ENCODE results near the gene PCDH7. TPM values are rescaled to one million over a fixed set of nuclear protein-coding genes. Genes with fewer than 3 reads are reported as not detected.

PCDH7 gene
- total RNA-seq, 6 experiments from 2014 or later: 0.02 to 1.1 (median 0.23) TPM; not detected in 1

DNA sequence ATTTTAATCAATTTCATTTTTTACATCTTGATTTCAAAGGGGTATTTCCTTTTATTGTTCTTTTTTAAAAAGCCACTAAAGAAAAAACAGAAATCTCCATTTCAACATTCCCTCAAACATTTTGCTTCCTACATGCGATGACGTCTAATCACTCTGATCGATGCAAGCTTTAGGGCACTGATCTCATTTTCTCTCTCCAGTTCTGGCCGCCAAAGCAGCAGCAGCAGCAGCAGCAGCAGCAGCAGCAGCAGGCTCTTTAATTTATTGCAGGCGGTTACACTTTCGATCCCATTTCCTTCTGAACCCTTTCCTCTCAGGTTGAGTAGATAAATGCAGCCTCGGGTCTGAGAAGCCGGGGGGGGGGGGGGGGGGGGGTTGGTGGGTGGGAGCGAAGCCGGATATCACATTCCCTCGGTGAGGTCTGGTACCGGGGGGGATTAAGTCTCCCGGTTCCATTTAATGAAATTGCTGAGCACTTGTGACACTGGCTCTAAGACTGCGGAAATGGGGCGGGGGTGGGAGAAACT is 3.4 kb upstream of the PCDH7 start:
- Mint-ChIP-seq H3K27ac (no peak overlapping the region; the same call in 1 of the 2 replicates), H3K9me3 (no peaks in the 10 kb centered on the region), H3K4me1 (ENCODE audit: low read depth) (peaks cover 49% of the 10 kb centered on the region), H3K27me3 (ENCODE audit: insufficient read depth) (peaks cover 25% of the 10 kb centered on the region), H3K36me3 (ENCODE audit: low read depth) (no peaks in the 10 kb centered on the region), H3K4me3 (peak overlapping the region; percentile 85)
- TF ChIP-seq, protein P1, sequence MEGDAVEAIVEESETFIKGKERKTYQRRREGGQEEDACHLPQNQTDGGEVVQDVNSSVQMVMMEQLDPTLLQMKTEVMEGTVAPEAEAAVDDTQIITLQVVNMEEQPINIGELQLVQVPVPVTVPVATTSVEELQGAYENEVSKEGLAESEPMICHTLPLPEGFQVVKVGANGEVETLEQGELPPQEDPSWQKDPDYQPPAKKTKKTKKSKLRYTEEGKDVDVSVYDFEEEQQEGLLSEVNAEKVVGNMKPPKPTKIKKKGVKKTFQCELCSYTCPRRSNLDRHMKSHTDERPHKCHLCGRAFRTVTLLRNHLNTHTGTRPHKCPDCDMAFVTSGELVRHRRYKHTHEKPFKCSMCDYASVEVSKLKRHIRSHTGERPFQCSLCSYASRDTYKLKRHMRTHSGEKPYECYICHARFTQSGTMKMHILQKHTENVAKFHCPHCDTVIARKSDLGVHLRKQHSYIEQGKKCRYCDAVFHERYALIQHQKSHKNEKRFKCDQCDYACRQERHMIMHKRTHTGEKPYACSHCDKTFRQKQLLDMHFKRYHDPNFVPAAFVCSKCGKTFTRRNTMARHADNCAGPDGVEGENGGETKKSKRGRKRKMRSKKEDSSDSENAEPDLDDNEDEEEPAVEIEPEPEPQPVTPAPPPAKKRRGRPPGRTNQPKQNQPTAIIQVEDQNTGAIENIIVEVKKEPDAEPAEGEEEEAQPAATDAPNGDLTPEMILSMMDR (IDR thresholded peaks at IDR 0.05): no peak
- no peak for DNase-seq

DNA sequence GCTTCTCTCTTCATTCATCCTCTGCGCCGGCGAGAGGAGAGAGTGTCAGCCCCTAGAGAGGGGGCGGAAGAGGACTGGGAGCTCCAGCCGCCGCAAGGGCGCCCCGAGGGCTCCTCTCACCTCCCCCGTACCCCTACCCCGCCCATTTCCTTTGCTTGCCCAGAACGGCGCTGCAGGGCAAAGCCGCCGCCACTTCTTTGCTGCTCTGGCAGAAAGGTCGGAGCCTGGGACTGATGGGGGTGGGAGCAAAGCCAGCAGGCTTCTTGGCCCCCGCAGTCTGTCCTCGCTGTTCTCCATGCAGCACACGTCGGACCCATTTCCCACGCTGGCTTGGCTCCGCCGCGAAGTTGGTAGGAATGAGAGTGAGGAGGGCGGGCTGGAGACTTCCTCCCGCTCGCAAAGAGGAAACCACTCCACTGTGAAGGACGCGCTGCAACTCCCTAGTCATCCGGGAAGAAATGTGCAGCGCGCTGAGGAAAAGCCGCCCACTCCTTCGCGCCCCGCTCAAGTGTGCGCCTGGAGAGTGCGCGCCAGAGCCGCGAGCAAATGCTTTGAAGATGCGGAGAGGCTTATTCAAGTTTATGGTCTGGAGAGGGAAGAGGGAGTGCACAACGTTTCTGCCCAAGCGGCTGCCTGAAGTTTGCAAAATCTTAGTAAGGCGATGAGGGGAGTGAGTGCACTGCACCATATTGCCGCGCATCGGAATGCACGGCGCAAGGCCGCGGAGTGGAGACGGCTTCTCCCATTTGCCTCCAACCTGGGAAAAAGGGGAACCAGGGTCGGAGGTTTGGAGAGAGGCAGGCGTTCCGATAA is 2.8 kb upstream of the PCDH7 start:
- Mint-ChIP-seq H3K27ac (no peak overlapping the region), H3K9me3 (no peaks in the 10 kb centered on the region), H3K4me1 (ENCODE audit: low read depth) (peaks cover 49% of the 10 kb centered on the region), H3K36me3 (ENCODE audit: low read depth) (no peaks in the 10 kb centered on the region), H3K4me3 (peak overlapping the region; percentile 85), H3K27me3 (ENCODE audit: insufficient read depth) (peaks cover 25% of the 10 kb centered on the region)
- DNase-seq: peak; percentile 7
- TF ChIP-seq, protein P1 (IDR thresholded peaks at IDR 0.05): no peak

DNA sequence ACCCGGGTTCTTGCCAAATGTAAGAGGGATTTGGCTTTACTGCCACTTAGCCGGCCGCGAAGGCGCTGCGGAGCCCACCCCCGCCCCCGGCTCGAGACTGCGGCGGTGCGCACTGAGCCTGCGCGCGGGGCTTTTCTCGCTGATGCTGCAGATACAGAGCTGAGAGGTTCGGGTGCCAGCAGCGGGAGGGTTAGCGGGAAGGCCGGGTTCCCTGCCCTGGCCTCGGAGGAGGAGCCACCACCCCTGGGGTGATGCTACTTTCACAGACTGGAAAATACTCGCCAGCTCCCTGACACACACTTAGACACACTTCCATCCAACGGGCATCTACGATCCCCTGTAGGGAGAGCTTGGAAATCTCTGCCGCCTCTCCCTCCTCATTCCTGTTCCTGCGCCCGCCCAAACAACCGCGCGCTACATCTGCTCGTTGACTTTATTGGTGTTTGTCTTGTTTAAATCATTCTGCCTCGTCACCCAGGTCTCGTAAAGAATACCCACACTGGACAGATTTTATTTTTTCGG is 2.1 kb upstream of the PCDH7 start:
- H3K36me3 Mint-ChIP-seq (ENCODE audit: low read depth): no peaks in the 10 kb centered on the region; the same call in 1 of the 2 replicates
- TF ChIP-seq, protein P1 (IDR thresholded peaks at IDR 0.05): no peak
- peak overlapping the region; percentile 85 for H3K4me3 Mint-ChIP-seq
- no peak for DNase-seq
- peaks cover 2% of the 10 kb centered on the region for H3K9me3 Mint-ChIP-seq
- peaks cover 26% of the 10 kb centered on the region for H3K27me3 Mint-ChIP-seq (ENCODE audit: insufficient read depth)
- H3K4me1 Mint-ChIP-seq (ENCODE audit: low read depth): peaks cover 49% of the 10 kb centered on the region
- no peak overlapping the region for H3K27ac Mint-ChIP-seq

DNA sequence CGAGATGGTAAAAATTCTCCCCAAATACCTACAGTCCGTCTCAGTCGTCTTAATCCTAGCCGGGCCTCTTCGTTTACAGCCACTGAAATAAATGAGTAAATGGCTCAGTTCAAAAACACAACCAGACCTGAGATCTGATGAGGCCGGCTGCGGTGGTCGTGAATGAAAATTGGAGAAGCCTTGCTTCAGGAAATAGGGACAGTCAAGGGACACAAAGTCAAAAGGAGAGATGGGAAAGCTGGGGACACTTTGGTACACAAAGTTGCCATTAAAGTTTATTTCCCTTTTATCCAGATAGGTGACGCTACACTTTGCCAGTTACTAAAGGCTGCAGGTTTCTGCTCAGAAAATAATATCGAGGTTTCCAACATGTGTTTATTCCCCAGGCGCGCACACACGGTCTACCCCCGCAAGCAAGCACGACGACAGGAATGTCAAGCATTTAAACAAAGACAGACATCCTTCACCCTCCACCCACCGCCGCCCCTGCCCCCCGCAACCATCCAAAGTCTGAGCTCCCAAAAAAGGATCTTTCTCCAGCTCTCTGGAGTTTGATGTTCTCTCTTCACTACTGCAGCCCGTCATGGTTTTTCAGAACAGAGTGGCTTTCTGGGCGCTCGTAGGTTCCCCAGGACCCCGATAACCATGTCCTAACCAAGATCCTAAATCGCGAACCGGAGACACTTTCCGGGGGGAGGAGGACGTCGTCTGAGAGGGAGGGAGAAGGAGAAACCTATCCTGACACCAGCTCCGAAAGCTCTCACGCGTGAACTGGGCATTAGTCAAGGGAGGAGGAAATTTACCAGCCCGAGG is 1.3 kb upstream of the PCDH7 start:
- TF ChIP-seq, protein P1 (IDR thresholded peaks at IDR 0.05): peak; percentile 31; the same call in 1 of the 2 replicates
- Mint-ChIP-seq H3K27me3 (ENCODE audit: insufficient read depth) (peaks cover 28% of the 10 kb centered on the region), H3K4me3 (peak overlapping the region; percentile 85), H3K27ac (no peak overlapping the region), H3K9me3 (peaks cover 6% of the 10 kb centered on the region), H3K4me1 (ENCODE audit: low read depth) (peaks cover 49% of the 10 kb centered on the region), H3K36me3 (ENCODE audit: low read depth) (no peaks in the 10 kb centered on the region; the same call in 1 of the 2 replicates)
- DNase-seq: no peak

- H3K4me1 Mint-ChIP-seq (ENCODE audit: low read depth): peaks cover 49% of the 10 kb centered on the region
- no peaks in the 10 kb centered on the region; the same call in 1 of the 2 replicates for H3K36me3 Mint-ChIP-seq (ENCODE audit: low read depth)
- TF ChIP-seq, protein P1 (IDR thresholded peaks at IDR 0.05): no peak
- no peak overlapping the region for H3K27ac Mint-ChIP-seq
- peaks cover 28% of the 10 kb centered on the region for H3K27me3 Mint-ChIP-seq (ENCODE audit: insufficient read depth)
- DNase-seq: peak; percentile 29
- peaks cover 6% of the 10 kb centered on the region for H3K9me3 Mint-ChIP-seq
- H3K4me3 Mint-ChIP-seq: peak overlapping the region; percentile 85
Measured at GRCh38 chr4:30719454-30720020, 632 bp upstream of the PCDH7 start.

All from HFFc6 (cell line).